Stimulated activated naive B cell treated with anti-CD40 and anti-IgM and Interleukin-4, amounts not matched to agents 10 μg/mL and 1 μg/mL and 100 μg/mL, for 72 hours (primary cell): Measurements from ENCODE around the gene LIME1.

Experiments used
- ATAC-seq, 2 donors: fragments of 150-1000 bp; cut with Tn5 transposase; replicated peaks; 2 replicates each; pipeline ENCODE4 v1.10.0; 2021; ENCODE audit warnings: moderate library complexity in 1 of 2
- DNase-seq: peaks from one replicate; pipeline ENCODE4 v3.0.0; 2021
- H3K27ac Mint-ChIP-seq: one replicate; pipeline ENCODE4 v1.8.0; 2022; ENCODE audit warnings: mild to moderate bottlenecking, mixed read lengths
- H3K27me3 Mint-ChIP-seq, 2 donors: one replicate each; pipeline ENCODE4 v1.8.0; 2022; ENCODE audit warnings: mixed read lengths in 2 of 2
- H3K36me3 Mint-ChIP-seq, 2 donors: one replicate each; pipeline ENCODE4 v1.8.0; 2022; ENCODE audit warnings: mixed read lengths in 2 of 2, mild to moderate bottlenecking in 1 of 2
- H3K4me1 Mint-ChIP-seq, 2 donors: one replicate each; pipeline ENCODE4 v1.8.0; 2022; ENCODE audit warnings: mixed read lengths in 2 of 2, mild to moderate bottlenecking in 1 of 2
- H3K4me3 Mint-ChIP-seq, 2 donors: one replicate each; pipeline ENCODE4 v1.8.0; 2022; ENCODE audit warnings: mild to moderate bottlenecking in 2 of 2, mixed read lengths in 2 of 2, moderate library complexity in 1 of 2
- H3K9me3 Mint-ChIP-seq, 2 donors: one replicate each; pipeline ENCODE4 v1.8.0; 2022; ENCODE audit warnings: mixed read lengths in 2 of 2, mild to moderate bottlenecking in 1 of 2

Gene LIME1

DNA sequence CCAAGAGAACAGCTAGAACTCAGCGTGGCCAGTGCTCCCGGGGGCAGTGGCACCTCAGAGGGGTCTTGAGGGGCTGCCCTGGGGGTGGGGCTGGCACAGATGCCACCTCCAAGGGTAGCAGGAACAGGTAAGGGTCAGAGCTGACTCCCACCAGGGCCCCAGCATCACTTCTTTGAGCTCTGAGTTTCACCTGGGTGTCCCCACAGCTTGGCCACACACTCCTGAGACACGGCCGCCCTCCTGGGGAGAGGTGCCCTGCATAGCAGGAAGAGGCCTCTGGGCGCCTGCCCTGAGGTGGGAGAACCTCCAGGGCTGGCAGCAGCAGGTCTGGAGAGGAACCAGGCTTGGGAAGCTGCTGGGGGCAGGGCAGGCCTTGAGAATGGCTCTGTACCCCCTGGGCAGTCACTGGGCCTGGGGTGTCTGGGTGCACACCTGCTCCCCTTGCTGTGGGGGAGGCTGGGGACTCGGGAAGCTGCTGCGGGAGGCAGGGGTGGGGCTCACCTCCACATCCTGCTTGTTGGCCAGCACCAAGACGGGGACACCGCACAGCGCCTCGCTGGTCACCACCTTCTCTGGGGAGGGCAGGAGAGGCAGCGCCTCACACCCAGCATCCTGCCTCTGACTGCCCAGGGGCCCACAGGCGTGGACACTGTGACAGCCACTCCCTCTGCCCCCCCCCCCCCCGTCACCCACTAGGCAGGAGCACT, 35.0 kb upstream of the LIME1 start:
- Mint-ChIP-seq H3K27ac (peak overlapping the region; percentile 14), H3K4me3 (no peak overlapping the region), H3K36me3 (peaks cover 15 to 36% of the 10 kb centered on the region in 2 donors), H3K9me3 (no peaks in the 10 kb centered on the region), H3K27me3 (no peaks in the 10 kb centered on the region), H3K4me1 (peaks cover 19 to 52% of the 10 kb centered on the region in 2 donors)
- DNase-seq (no peak), ATAC-seq (no peak)

DNA sequence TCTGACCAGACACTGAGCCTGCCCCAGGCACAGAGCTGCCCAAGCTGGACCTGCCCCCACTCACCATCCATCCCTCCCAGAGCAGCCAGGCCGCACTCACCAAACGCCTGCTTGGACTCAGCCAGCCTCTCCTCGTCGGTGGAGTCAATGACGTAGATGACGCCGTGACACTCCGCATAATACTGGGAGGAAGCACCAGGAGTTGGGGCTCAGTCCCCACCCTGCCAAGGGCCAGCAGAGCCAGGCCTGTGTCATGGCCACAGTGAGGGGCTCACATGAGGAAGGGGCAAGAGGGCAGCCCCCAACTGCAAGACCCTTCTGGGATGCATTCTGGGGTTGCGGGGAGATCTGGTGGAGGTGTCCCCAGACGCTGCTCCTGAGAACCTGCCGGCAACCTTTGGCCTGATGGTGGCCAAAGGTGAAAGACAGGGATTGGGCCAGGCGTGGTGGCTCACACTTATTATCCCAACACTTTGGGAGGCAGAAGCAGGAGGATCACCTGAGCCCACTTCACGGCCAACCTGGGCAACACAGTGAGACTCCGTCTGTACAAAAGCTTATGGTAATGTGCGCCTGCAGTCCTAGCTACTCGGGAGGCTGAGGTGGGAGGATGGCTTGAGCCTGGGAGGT, 34.3 kb upstream of the LIME1 start:
- Mint-ChIP-seq H3K4me3 (peak overlapping the region; percentile 25 to 53), H3K27me3 (no peaks in the 10 kb centered on the region), H3K4me1 (peaks cover 24 to 52% of the 10 kb centered on the region in 2 donors), H3K36me3 (peaks cover 15 to 40% of the 10 kb centered on the region in 2 donors), H3K9me3 (no peaks in the 10 kb centered on the region), H3K27ac (peak overlapping the region; percentile 14)
- ATAC-seq = no peak
- no peak for DNase-seq

DNA sequence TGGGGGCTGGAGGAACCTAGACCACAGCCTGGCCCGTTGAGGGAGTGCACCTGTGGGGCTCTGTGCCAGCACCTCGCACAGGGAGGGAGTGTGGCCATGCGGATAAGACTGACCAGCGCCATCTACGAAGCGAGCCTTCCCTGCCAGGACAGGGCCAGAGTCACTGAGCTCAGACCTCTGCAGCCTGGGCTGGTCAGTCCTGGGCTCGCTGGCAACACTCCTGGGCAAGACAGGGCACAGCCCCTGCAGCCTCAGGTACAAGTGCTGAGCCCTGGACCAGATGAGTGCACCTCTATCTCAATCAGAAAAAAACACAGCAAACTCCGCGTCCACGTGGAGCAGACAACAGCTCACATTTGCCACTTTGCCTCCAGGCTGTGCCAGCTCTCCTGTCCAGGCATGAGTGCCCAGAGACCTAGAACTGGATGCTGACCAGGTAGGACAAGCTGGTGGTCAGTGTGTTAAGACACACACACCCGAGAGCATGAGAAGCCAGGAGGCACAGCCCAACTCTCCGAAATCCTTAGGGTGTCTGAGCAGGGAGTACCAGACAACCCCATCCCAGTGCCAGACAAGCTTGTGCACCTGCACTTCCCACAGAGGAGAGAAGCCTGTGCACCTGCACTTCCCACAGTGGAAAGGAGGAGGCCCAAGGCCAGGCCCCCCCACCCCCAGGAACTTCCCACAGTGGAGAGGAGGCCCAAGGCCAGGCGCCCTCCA, 33.6 kb upstream of the LIME1 start:
- H3K27me3 Mint-ChIP-seq = no peaks in the 10 kb centered on the region
- peaks cover 19 to 46% of the 10 kb centered on the region in 2 donors for H3K4me1 Mint-ChIP-seq
- no peak for DNase-seq
- no peak overlapping the region for H3K4me3 Mint-ChIP-seq
- no peak for ATAC-seq
- peaks cover 11 to 36% of the 10 kb centered on the region in 2 donors for H3K36me3 Mint-ChIP-seq
- H3K27ac Mint-ChIP-seq = no peak overlapping the region
- H3K9me3 Mint-ChIP-seq = no peaks in the 10 kb centered on the region

- no peaks in the 10 kb centered on the region for H3K9me3 Mint-ChIP-seq
- H3K4me3 Mint-ChIP-seq = no peak overlapping the region
- DNase-seq = peak; percentile 0
- H3K36me3 Mint-ChIP-seq = peaks cover 13 to 37% of the 10 kb centered on the region in 2 donors
- no peak for ATAC-seq
- peaks cover 19 to 45% of the 10 kb centered on the region in 2 donors for H3K4me1 Mint-ChIP-seq
- H3K27ac Mint-ChIP-seq = no peak overlapping the region
- no peaks in the 10 kb centered on the region for H3K27me3 Mint-ChIP-seq
Observed at GRCh38 chr20:63703471-63703975, 32.9 kb upstream of the LIME1 start.

DNA sequence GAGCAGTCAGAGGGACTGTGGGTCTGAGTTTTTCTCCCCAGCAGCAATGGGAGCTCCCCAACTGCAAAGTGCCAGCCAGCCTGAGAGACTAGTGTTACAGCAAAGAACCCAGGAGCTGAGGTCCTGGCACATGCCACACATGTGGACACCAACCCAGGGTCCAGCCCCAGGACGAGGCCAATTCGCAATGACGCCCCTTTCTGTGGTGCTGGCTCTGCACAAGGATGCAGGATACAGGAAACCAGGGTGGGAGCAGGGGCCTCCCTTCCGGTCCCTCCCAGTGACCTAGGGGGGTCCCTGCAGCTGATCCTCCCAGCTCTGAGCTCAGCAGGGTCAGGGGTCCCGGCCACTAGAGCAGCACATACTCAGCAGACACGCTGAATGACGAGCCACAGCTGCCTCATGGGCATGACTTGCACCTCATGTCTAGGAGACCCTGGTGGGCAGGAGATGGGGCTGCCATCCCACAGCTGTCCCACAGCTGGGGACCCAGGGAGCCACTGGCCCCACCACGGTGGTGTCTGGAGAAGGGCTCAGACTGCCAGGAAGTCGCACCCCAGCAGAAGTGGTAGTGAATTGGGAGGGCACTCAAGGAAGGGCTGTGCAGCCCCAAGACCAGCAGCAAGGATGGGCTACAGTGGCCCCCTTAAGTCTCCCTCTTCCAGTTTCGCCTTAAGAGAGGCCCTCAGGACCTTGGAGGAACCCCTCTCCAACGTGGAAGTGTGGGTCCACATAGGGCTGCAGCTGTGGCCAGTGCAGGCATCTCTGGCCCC, 32.3 kb upstream of the LIME1 start:
- no peaks in the 10 kb centered on the region for H3K9me3 Mint-ChIP-seq
- peak; percentile 0 for DNase-seq
- peaks cover 25 to 46% of the 10 kb centered on the region in 2 donors for H3K4me1 Mint-ChIP-seq
- peaks cover 16 to 42% of the 10 kb centered on the region in 2 donors for H3K36me3 Mint-ChIP-seq
- peak overlapping the region; percentile 56 for H3K27ac Mint-ChIP-seq
- no peak for ATAC-seq
- no peak overlapping the region for H3K4me3 Mint-ChIP-seq
- H3K27me3 Mint-ChIP-seq = no peaks in the 10 kb centered on the region

GRCh38 chr20:63704749-63705117, 31.7 kb upstream of the LIME1 start:
- Mint-ChIP-seq H3K27me3 (no peaks in the 10 kb centered on the region), H3K36me3 (peaks cover 16 to 39% of the 10 kb centered on the region in 2 donors), H3K4me1 (peaks cover 24 to 44% of the 10 kb centered on the region in 2 donors), H3K27ac (peak overlapping the region; percentile 31), H3K9me3 (no peaks in the 10 kb centered on the region), H3K4me3 (no peak overlapping the region)
- no peak for ATAC-seq
- peak; percentile 0 for DNase-seq

DNA sequence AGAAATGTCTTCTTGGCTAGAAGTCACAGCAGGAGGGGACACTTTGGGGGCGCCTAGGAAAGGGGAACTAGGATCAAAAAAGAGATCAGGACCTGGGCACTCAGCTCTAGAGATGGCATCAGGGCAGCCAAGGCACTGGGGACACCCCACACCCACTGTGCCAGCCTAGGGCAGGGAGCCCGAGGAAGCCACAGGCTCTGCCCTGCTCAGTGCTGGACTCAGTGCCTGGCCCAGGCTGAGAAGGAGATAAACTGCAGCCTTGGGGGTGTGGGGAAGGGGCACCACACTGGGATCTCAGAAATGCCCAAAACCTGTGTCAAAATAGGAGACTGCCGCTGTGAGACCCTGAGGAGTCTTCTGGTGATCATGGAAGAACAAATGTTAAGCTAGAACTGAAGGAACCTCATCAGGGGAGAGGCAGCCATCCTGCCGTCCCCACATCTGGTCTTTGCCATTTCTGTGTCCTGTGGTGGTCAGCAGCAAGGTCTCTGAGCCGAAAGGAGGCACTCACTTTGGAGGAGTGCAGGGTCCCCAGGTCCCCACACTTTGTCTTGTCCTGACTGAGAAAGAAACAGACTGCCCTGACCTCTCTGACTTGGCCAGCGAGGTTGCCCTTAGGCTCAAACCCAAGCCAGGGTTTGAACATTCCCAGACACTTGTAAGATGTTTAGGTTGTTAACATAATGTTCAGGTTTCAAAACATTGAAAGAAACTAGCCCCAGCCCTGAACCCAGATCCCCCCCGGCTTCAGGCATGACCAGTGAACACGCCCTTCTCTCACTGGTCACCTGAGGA, 31.0 kb upstream of the LIME1 start:
- ATAC-seq = no peak
- Mint-ChIP-seq H3K4me1 (peaks cover 22 to 47% of the 10 kb centered on the region in 2 donors), H3K9me3 (no peaks in the 10 kb centered on the region), H3K27ac (no peak overlapping the region), H3K27me3 (no peaks in the 10 kb centered on the region), H3K36me3 (peaks cover 16 to 37% of the 10 kb centered on the region in 2 donors), H3K4me3 (no peak overlapping the region)
- DNase-seq = no peak

- Mint-ChIP-seq H3K36me3 (peaks cover 24 to 43% of the 10 kb centered on the region in 2 donors), H3K4me3 (peak overlapping the region; percentile 90 to 92), H3K27ac (peak overlapping the region; percentile 88), H3K9me3 (no peaks in the 10 kb centered on the region), H3K27me3 (no peaks in the 10 kb centered on the region), H3K4me1 (peaks cover 28 to 52% of the 10 kb centered on the region in 2 donors)
- no peak for DNase-seq
- ATAC-seq = no peak
Observed at GRCh38 chr20:63706027-63706695, 30.3 kb upstream of the LIME1 start.

DNA sequence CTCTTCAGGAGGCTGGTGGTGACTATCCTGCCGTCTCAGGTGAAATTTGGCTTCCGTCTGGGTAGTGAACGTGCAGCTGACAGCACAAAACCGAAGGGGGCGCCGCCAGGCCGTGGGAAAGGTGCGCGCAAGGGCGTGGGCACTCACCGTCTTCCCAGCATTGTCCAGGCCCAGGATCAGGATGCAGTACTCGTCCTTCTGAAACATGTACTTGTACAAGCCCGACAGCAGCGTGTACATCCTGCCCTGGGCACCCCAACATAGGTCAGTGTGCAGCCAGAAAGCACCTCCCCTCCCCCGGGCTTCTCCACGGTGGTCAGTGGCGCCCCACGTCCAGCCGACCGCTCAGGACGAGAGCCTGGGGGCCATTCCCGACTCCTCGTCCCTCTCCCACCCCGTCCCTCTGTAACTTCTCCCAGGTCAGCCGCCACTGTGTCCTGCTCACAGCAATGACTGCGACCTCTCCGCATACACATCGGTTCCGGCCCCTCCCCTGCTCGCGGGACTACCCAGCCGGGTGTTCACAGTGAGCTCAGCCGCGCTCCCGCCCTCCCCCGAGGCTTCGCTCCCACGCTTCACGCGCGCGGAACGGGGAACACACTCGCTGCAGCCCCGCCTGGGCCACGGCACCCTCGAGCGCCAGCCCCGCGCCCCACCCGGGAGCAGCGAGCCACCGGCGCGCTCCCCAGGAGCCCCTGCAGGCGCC, 29.5 kb upstream of the LIME1 start:
- peak overlapping the region; percentile 90 to 92 for H3K4me3 Mint-ChIP-seq
- ATAC-seq = peak; percentile 67 to 69

DNA sequence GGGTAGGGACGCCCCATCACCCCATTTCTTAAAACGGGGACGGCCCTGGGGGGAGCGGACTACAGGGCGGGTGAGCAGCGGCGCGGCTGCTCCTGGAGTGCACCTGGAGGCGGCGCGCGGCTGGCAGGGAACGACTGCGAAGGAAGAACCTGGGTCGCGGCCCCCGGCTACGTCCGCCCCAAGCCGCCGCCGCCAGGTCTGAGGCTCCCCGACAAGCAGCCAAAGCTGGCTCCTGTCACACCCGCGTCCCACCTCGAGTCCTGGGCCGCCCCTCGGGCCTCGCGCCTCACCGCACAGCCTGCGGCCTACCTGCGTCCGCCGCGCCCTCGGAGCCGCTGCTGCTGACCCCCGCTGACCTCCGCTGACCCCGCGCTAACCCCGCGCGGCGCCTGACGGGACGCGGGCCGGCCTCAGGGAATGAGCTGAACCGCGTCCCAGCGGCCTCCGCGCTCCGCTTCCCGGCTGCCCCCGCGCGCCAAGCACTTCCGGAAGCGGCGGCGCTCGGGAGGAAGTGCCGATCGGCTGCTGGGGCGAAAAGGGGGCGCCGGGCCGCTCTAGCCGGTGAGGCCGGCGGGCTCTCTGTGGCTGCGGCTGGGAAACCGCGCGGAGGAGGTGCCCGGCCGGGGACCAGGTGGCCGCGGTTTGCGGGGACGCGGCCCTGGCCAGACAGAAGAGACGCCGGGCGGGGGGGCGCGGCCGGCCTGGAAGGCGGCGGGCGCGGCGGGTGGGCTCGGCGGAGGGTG, 28.7 kb upstream of the LIME1 start, which contains the start of the genes ARFRP1 and ZGPAT:
Gene ARFRP1, minus strand, starts transcription at position 419 of the 743 bp plus-strand sequence. CDS start 885 bp downstream, outside the sequence.
Gene ZGPAT, plus strand, starts transcription at position 482 of the 743 bp plus-strand sequence. CDS start 542 bp downstream, outside the sequence.
- Mint-ChIP-seq H3K27ac (peak within 1 kb of the TSS; percentile 91), H3K4me3 (peak within 1 kb of the TSS; percentile 91 to 92), H3K9me3 (peaks cover 3 to 4% of the 10 kb centered on the region in 2 donors), H3K4me1 (peaks cover 33 to 57% of the 10 kb centered on the region in 2 donors), H3K27me3 (no peaks in the 10 kb centered on the region), H3K36me3 (peaks cover 37 to 48% of the 10 kb centered on the region in 2 donors)
- DNase-seq = peak; percentile 85
- peak; percentile 88 to 92 for ATAC-seq

More for the DNA sequence above, 29.5 kb upstream of the LIME1 start:
- Mint-ChIP-seq H3K9me3 (no peaks in the 10 kb centered on the region), H3K36me3 (peaks cover 30 to 46% of the 10 kb centered on the region in 2 donors), H3K27ac (peak overlapping the region; percentile 88), H3K27me3 (no peaks in the 10 kb centered on the region), H3K4me1 (peaks cover 29 to 56% of the 10 kb centered on the region in 2 donors)
- peak; percentile 53 for DNase-seq

DNA sequence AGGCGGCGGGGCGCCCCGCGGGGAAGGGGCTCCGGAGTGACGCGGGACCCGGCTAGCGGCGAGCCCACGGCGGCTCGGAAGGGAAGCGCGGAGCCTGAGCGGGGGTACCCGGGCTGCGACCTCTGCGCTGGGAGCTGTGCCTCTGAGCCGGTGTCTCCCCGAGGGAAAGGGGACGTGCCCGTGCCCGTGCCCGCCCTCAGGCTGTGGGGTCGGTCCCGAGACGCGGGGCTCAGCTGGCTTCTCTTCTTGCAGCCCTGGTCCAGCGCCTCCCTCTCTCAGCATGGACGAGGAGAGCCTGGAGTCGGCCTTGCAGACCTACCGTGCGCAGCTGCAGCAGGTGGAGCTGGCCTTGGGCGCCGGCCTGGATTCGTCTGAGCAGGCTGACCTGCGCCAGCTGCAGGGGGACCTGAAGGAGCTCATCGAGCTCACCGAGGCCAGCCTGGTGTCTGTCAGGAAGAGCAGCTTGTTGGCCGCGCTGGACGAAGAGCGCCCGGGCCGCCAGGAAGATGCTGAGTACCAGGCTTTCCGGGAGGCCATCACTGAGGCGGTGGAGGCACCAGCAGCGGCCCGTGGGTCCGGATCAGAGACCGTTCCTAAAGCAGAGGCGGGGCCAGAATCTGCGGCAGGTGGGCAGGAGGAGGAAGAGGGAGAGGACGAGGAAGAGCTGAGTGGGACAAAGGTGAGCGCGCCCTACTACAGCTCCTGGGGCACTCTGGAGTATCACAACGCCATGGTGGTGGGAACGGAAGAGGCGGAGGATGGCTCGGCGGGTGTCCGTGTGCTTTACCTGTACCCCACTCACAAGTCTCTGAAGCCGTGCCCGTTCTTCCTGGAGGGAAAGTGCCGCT, 27.9 kb upstream of the LIME1 start:
- DNase-seq (no peak), ATAC-seq (peak; percentile 19 to 22)
- Mint-ChIP-seq H3K36me3 (peaks cover 43 to 53% of the 10 kb centered on the region in 2 donors), H3K27me3 (no peaks in the 10 kb centered on the region), H3K27ac (peak overlapping the region; percentile 91), H3K9me3 (peaks cover 3 to 4% of the 10 kb centered on the region in 2 donors), H3K4me1 (peaks cover 33 to 57% of the 10 kb centered on the region in 2 donors), H3K4me3 (peak overlapping the region; percentile 91 to 92)
